BE2C (cell line): Measurements from ENCODE around the gene NKTR.

ENCODE experiments used
- DNase-seq: peaks from one replicate; pipeline ENCODE4 v3.0.0-alpha.2; 2020
- H3K27me3 ChIP-seq: fragments of 250-450 bp; sonication (Bioruptor Pico); 2 replicates; pipeline ENCODE4 v1.5.1; 2020; ENCODE audit warnings: mild to moderate bottlenecking
- H3K36me3 ChIP-seq: fragments of 250-450 bp; sonication (Bioruptor Pico); 2 replicates; pipeline ENCODE4 v1.5.1; 2020; ENCODE audit warnings: mild to moderate bottlenecking
- H3K4me1 ChIP-seq: fragments of 250-450 bp; sonication (Bioruptor Pico); 2 replicates; pipeline ENCODE4 v1.5.1; 2020
- H3K4me3 ChIP-seq: 2 replicates; pipeline ENCODE4 v1.5.1; 2011; ENCODE audit warnings: low read depth, low read length
- H3K9me3 ChIP-seq: fragments of 250-450 bp; sonication (Bioruptor Pico); 2 replicates; pipeline ENCODE4 v1.5.1; 2020
- TF ChIP-seq, protein P1 (sequence below): IDR thresholded peaks from 2 replicates; pipeline ENCODE4 v1.5.1; 2012; ENCODE audit warnings: mild to moderate bottlenecking, low read depth, low read length

The NKTR gene

DNA sequence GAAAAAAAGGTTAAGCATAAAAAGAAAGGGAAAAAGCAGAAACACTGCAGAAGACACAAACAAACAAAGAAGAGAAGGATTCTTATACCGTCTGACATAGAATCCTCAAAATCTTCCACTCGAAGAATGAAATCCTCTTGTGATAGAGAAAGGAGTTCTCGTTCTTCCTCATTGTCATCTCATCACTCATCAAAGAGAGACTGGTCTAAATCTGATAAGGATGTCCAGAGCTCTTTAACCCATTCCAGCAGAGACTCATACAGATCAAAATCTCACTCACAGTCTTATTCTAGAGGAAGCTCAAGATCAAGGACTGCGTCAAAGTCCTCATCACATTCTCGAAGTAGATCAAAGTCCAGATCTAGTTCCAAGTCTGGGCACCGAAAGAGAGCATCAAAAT, 36.5 kb downstream of the NKTR start:
- H3K27me3 ChIP-seq = no peaks in the 10 kb centered on the region
- peaks cover 25% of the 10 kb centered on the region for H3K36me3 ChIP-seq
- H3K4me1 ChIP-seq = no peaks in the 10 kb centered on the region
- H3K4me3 ChIP-seq = no peak overlapping the region
- no peaks in the 10 kb centered on the region for H3K9me3 ChIP-seq
- TF ChIP-seq, protein P1, sequence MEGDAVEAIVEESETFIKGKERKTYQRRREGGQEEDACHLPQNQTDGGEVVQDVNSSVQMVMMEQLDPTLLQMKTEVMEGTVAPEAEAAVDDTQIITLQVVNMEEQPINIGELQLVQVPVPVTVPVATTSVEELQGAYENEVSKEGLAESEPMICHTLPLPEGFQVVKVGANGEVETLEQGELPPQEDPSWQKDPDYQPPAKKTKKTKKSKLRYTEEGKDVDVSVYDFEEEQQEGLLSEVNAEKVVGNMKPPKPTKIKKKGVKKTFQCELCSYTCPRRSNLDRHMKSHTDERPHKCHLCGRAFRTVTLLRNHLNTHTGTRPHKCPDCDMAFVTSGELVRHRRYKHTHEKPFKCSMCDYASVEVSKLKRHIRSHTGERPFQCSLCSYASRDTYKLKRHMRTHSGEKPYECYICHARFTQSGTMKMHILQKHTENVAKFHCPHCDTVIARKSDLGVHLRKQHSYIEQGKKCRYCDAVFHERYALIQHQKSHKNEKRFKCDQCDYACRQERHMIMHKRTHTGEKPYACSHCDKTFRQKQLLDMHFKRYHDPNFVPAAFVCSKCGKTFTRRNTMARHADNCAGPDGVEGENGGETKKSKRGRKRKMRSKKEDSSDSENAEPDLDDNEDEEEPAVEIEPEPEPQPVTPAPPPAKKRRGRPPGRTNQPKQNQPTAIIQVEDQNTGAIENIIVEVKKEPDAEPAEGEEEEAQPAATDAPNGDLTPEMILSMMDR = no peak
- DNase-seq = no peak

DNA sequence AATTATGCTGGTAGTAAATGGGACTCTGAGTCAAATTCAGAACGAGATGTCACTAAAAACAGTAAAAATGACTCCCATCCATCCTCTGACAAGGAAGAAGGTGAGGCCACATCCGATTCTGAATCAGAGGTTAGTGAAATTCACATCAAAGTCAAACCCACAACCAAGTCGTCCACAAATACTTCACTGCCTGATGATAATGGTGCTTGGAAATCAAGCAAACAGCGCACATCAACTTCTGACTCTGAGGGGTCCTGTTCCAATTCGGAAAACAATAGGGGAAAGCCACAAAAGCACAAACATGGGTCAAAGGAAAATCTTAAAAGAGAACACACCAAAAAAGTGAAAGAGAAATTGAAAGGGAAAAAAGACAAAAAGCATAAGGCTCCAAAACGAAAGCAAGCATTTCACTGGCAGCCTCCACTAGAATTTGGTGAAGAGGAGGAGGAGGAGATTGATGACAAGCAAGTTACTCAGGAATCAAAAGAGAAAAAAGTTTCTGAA, 37.9 kb downstream of the NKTR start:
- H3K9me3 ChIP-seq = no peaks in the 10 kb centered on the region
- TF ChIP-seq, protein P1 = no peak
- H3K4me3 ChIP-seq = no peak overlapping the region
- peaks cover 25% of the 10 kb centered on the region for H3K36me3 ChIP-seq
- no peaks in the 10 kb centered on the region for H3K27me3 ChIP-seq
- no peaks in the 10 kb centered on the region for H3K4me1 ChIP-seq
- no peak for DNase-seq

DNA sequence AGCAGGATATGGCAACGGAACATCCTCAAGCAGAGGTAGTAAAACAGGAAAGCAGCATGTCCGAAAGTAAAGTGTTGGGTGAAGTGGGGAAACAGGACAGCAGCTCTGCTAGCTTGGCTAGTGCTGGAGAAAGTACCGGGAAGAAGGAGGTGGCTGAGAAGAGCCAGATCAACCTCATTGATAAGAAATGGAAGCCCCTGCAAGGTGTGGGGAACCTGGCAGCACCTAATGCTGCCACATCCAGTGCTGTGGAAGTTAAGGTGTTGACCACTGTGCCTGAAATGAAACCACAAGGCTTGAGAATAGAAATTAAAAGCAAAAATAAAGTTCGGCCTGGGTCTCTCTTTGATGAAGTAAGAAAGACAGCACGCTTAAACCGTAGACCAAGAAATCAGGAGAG, 38.7 kb downstream of the NKTR start:
- Histone ChIP-seq H3K36me3 (peaks cover 30% of the 10 kb centered on the region), H3K4me3 (no peak overlapping the region), H3K27me3 (no peaks in the 10 kb centered on the region), H3K4me1 (no peaks in the 10 kb centered on the region), H3K9me3 (no peaks in the 10 kb centered on the region)
- DNase-seq = no peak
- TF ChIP-seq, protein P1 = no peak

DNA sequence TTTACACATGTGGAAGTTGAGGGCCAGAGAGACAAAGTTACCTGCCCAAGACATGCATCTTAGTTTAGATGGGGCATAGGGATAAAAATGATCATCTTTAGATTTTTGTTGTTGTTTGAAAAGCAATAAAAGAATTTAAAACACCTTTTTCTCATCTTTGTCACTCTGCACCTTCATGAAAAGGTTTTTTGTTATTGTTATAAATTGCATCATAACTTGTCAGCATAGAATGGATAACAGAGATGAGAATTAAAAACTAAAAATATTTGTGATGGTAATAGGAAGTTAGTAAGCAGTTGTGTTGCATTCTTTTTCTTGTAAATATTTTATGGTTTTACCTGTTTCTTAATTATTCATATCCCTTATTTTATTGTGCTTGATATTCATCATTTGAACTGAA, 39.6 kb downstream of the NKTR start:
- H3K36me3 ChIP-seq = peaks cover 30% of the 10 kb centered on the region
- H3K4me3 ChIP-seq = no peak overlapping the region
- no peak for DNase-seq
- no peaks in the 10 kb centered on the region for H3K4me1 ChIP-seq
- H3K27me3 ChIP-seq = no peaks in the 10 kb centered on the region
- no peaks in the 10 kb centered on the region for H3K9me3 ChIP-seq
- TF ChIP-seq, protein P1 = no peak

DNA sequence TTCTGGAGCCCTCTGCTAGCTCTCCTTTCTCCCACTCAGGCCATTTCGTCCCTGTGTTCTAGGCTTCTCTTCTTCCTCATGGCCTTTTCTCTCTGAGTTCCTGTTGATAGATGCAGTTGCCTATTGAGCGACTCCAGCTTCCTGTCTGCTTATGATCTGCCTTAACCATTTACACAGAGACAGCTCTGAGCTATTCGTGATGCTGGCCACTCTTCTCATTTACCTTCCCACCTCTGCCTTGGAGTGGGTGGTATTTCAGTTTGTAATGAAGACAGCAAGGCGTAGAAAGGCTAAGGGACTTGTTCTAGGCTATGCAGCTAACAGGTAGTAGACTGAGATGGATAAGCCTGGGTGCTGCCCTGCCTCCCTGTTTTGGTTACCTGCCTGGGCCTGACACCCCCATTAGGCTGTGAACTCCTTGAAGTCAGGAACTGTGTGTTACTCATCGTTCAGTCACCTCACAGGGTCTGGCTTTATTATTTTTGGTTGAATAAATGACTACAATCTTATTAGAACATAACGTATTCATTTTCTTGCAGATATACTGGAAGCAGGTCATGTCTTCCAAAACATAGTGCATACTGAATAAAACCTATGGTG, 40.4 kb downstream of the NKTR start:
- no peaks in the 10 kb centered on the region for H3K4me1 ChIP-seq
- H3K36me3 ChIP-seq = peaks cover 30% of the 10 kb centered on the region
- no peaks in the 10 kb centered on the region for H3K9me3 ChIP-seq
- no peak for DNase-seq
- H3K4me3 ChIP-seq = no peak overlapping the region
- TF ChIP-seq, protein P1 = no peak
- no peaks in the 10 kb centered on the region for H3K27me3 ChIP-seq

DNA sequence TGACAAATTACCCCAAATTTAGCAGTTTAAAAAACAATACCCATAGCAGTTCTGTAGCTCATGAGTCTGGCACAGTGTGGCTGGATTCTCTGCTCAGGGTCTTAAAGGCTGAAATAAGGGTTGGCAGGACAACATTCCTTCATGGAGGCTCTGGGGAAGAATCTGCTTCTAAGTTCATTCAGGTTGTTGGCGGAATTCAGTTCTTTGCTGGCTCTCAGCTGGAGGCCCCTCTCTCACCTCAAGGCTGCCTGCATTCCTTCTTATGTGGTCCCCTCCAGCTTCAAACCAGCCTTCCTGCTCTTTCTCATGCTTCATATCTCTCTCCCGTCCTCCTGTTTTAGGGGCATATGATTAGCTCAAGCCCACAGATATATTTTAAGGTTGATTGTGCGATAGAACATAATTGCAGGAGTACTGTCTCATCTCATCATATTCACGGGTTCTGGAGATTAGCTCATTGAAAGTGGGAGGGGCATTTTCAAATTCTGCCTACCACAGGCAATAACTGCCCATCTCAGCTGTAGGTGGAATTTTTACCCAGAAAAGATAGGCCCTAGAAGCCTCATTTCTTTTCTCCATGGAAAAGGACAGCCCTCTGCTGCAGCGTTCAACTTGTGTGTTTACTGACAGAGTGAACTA, 47.5 kb downstream of the NKTR start:
- Histone ChIP-seq H3K27me3 (no peaks in the 10 kb centered on the region), H3K36me3 (peaks cover 6% of the 10 kb centered on the region), H3K4me3 (no peak overlapping the region), H3K4me1 (no peaks in the 10 kb centered on the region), H3K9me3 (no peaks in the 10 kb centered on the region)
- TF ChIP-seq, protein P1 = no peak
- DNase-seq = no peak
